ENCODE data around the gene UPF2.

GRCh38 chr10:12020574-12020973 is 22.0 kb downstream of the UPF2 start:
- no peak for TF ChIP-seq CTCF (IDR thresholded peaks at IDR 0.05)
- TF ChIP-seq POLR2A (IDR thresholded peaks at IDR 0.05) = no peak
